ENCODE measurements around the gene ACTR8.

DNA sequence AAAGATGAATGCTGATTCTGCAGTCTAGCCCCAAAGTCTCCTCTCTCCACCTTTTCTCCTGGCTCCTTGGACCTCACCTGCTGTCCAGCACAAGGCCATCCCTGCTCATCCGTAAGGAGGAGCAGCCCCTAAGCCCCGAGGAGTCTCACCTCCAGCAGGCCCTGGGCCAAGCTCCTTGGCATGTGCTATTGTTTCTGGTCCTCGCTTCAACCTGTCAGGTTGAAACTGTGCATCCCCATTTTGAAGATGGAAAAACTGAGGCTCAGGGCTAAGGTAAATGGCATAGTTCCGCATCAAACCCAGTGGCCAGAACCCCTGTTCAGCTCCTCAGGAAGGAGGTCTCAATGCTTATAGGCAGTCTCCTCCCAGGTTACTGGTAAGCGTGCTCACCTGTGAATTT lies 61.9 kb downstream of the ACTR8 start:
- TF ChIP-seq CTCF (conservative IDR thresholded peaks at IDR 0.05; ENCODE audit: low read depth, low read length) (no peak), BHLHE40 (IDR thresholded peaks at IDR 0.05; ENCODE audit: low read depth, low read length) (no peak), MAFK (IDR thresholded peaks at IDR 0.05; ENCODE audit: low read depth, low read length) (no peak)
